AG09309 (cell line): ENCODE results near the gene CPED1.
"Not testable (repeated sequence)": the region's sequence is repeated elsewhere in the genome, so short reads cannot be mapped to it uniquely, and the experiment has no call there.

Source experiments
- DNase-seq: peaks from one replicate; pipeline ENCODE4 v3.0.0-alpha.2; 2010; ENCODE audit warnings: low read depth
- H3K4me3 ChIP-seq: 2 replicates; pipeline ENCODE4 v1.5.1; 2011; ENCODE audit warnings: mild to moderate bottlenecking, low read depth, low read length, moderate library complexity; ENCODE audit not compliant: control insufficient read depth
- TF ChIP-seq, protein P1 (sequence below): IDR thresholded peaks from 2 replicates; pipeline ENCODE4 v1.5.1; 2011; ENCODE audit warnings: mild to moderate bottlenecking, low read depth, low read length, inconsistent platforms; ENCODE audit not compliant: insufficient read depth, control insufficient read depth; ENCODE audit errors: missing control alignments

Gene CPED1

DNA sequence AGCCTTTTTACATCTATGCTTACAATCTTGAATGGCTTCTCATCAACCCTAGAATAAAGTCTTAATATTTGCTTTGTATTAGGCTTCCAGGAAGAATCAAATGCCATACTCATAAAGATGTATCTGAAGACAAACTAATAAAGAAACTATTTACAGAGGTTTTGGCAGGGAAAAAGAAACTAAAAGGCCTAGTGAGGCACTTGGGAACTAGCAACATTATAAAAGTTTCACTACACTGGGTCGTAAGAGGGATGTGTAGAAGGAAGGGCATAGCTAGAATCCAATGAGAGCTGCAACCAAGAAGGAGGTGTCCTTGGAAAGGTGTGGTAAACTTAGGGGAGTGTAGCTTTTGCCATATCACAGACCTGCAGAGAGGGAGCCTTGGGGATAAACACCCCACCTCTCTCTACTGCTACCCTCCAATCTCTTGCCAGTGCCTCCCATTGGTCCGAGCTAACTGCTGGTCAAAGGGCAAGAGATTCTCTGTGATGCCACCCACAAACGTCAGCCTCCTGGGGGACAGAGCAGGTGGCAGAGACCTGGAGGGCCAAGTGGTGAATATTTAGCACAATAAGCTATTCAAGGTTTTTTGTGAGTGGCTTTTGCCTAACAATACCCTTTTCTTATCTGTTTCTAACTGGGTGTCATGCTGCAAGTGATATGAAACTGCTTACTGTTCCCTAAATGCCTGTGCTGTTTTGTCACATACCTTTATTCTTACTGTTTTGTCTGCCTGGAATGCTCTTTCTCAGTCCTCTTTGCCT, 60.7 kb downstream of the CPED1 start:
- H3K4me3 ChIP-seq = no peak overlapping the region
- TF ChIP-seq, protein P1, sequence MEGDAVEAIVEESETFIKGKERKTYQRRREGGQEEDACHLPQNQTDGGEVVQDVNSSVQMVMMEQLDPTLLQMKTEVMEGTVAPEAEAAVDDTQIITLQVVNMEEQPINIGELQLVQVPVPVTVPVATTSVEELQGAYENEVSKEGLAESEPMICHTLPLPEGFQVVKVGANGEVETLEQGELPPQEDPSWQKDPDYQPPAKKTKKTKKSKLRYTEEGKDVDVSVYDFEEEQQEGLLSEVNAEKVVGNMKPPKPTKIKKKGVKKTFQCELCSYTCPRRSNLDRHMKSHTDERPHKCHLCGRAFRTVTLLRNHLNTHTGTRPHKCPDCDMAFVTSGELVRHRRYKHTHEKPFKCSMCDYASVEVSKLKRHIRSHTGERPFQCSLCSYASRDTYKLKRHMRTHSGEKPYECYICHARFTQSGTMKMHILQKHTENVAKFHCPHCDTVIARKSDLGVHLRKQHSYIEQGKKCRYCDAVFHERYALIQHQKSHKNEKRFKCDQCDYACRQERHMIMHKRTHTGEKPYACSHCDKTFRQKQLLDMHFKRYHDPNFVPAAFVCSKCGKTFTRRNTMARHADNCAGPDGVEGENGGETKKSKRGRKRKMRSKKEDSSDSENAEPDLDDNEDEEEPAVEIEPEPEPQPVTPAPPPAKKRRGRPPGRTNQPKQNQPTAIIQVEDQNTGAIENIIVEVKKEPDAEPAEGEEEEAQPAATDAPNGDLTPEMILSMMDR = no peak
- DNase-seq = no peak

DNA sequence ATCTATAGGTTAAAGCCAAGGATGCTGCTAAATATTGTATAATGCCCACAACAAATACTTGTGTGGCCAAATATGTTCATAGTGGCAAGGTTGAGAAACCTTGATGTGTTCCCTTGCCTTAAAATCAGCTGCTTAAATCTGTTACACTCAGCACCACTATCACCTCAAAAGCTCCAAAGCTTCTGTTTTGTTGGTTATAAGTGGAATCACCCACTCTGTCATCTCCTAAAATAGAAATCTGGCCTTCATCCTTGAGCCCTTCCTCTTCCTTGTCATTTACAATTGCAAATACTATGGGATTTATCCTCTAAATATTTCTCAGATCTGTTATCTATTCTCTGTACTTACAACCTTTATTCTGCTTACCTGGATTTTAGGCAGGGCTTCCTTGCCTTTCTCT, 61.4 kb downstream of the CPED1 start:
- no peak for DNase-seq
- TF ChIP-seq, protein P1 = no peak
- no peak overlapping the region for H3K4me3 ChIP-seq

- DNase-seq = no peak
- no peak overlapping the region for H3K4me3 ChIP-seq
- TF ChIP-seq, protein P1 = no peak
Observed at GRCh38 chr7:121053219-121053618, 64.7 kb downstream of the CPED1 start.

- no peak overlapping the region for H3K4me3 ChIP-seq
- TF ChIP-seq, protein P1 = no peak
- DNase-seq = no peak
Observed at GRCh38 chr7:121054925-121055324, 66.4 kb downstream of the CPED1 start.

- H3K4me3 ChIP-seq = no peak overlapping the region
- DNase-seq = no peak
- TF ChIP-seq, protein P1 = no peak
Observed at GRCh38 chr7:121057878-121058277, 69.4 kb downstream of the CPED1 start.

DNA sequence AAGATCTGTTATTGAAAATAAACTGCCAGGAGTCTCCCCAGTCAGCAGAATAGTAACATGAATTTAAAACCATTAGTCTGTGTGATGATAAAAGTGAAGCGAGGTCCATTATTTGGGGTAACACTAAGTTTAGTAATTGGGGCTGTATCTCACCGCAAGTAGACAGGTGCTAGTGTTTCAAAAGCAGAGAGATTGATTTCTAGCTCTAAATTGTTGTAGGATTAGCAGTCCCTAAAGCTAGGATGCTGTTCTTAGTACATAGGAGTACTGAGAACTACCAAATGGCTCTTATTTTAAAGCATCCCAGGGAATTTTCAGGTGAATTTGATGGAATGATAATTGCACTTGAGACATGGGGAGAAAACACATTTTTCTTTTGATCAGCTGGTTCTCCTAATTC, 70.5 kb downstream of the CPED1 start:
- TF ChIP-seq, protein P1 = no peak
- DNase-seq = no peak
- no peak overlapping the region for H3K4me3 ChIP-seq

DNA sequence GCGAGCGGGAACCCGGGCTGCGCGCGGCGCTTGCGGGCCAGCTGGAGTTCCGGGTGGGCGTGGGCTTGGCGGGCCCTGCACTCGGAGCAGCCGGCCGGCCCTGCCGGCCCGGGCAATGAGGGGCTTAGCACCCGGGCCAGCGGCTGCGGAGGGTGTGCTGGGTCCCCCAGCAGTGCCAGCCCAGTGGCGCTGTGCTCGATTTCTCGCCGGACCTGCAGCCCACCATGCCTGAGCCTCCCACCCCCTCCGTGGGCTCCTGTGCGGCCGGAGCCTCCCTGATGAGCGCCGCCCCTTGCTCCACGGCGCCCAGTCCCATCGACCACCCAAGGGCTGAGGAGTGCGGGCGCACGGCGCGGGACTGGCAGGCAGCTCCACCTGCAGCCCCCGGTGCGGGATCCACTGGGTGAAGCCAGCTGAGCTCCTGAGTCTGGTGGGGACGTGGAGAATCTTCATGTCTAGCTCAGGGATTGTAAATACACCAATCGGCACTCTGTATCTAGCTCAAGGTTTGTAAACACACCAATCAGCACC, 71.5 kb downstream of the CPED1 start:
- not testable (repeated sequence) for H3K4me3 ChIP-seq, DNase-seq
